K562 (cell line): Measurements from ENCODE around the gene EMX1. TPM values are rescaled to one million over a fixed set of nuclear protein-coding genes. Genes with fewer than 3 reads are reported as not detected.

ENCODE experiments used
- ATAC-seq: fragments of 200-7000 bp; cut with Tn5 transposase; 3 replicates; pipeline ENCODE4 v1.9.1; 2020; ENCODE audit warnings: moderate library complexity
- BruUV-seq: library from RNA; stranded (reverse); fragments of 400-500 nt; replicated peaks from 2 replicates; lab custom pipeline; 2021; lab: Mats Ljungman, UMichigan
- CTCF ChIA-PET: fragments of 300-600 bp; formaldehyde crosslinking; extraction: SDS; loops from one replicate; lab custom pipeline; 2021; ENCODE audit warnings: low intra/inter-chr PET ratio; lab: Yijun Ruan, JAX
- POLR2A ChIA-PET: fragments of 300-600, 350-650 bp; sonication (Branson Sonifier 250); formaldehyde crosslinking; extraction: SDS; loops from one replicate; lab custom pipeline; 2021; ENCODE audit warnings: antibody characterized with exemption, inconsistent platforms; lab: Yijun Ruan, JAX
- DNase-seq, 4 experiments: peaks; one replicate each; pipeline versions ENCODE4 v3.0.0 to v3.0.0-alpha.2; 2011 to 2018; ENCODE audit warnings: low spot score in 3 of 4, mixed read lengths in 3 of 4; ENCODE audit errors: extremely low read depth in 1 of 4
- FAIRE-seq: peaks from 2 replicates; lab custom pipeline; 2011; peaks lifted over from hg19 to GRCh38; lab: Jason Lieb, UNC
- H2AFZ ChIP-seq: 2 replicates; pipeline ENCODE4 v1.6.0; 2011; ENCODE audit warnings: low read depth, low read length, control low read depth, inconsistent platforms
- H3K27ac ChIP-seq: fragments of 200-600 bp; 3 replicates; pipeline ENCODE4 v1.8.0; 2011; ENCODE audit warnings: low read depth, mild to moderate bottlenecking, control low read depth, inconsistent platforms, low read length, moderate library complexity, mixed read lengths; ENCODE audit errors: extremely low read depth
- H3K27me3 ChIP-seq, 2 experiments: fragments of 300-600 bp in 1 of 2; 2 replicates in 1 of 2; 3 replicates in 1 of 2; pipeline versions ENCODE4 v1.6.0 to v1.8.0; 2011; ENCODE audit warnings: inconsistent platforms in 2 of 2, low read length in 2 of 2, mild to moderate bottlenecking in 1 of 2, mixed read lengths in 1 of 2, moderate library complexity in 1 of 2; ENCODE audit not compliant: control insufficient read depth in 2 of 2, insufficient read depth in 2 of 2
- H3K36me3 ChIP-seq: fragments of 300-600 bp; 3 replicates; pipeline ENCODE4 v1.8.0; 2011; ENCODE audit warnings: mild to moderate bottlenecking, low read length, inconsistent platforms; ENCODE audit not compliant: control insufficient read depth, insufficient read depth
- H3K4me1 ChIP-seq, 2 experiments: fragments of 200-600 bp in 1 of 2; replicated peaks in 1 of 2; 2 replicates in 1 of 2; 3 replicates in 1 of 2; pipeline versions ENCODE4 v1.5.1 to v1.8.0; 2011; ENCODE audit warnings: inconsistent platforms in 2 of 2, low read length in 2 of 2, mild to moderate bottlenecking in 1 of 2, mixed read lengths in 1 of 2, moderate library complexity in 1 of 2; ENCODE audit not compliant: control insufficient read depth in 2 of 2, insufficient read depth in 2 of 2
- H3K4me2 ChIP-seq: 2 replicates; pipeline ENCODE4 v1.6.1; 2011; ENCODE audit warnings: low read length, control low read depth, inconsistent platforms, mixed read lengths; ENCODE audit not compliant: insufficient read depth
- H3K4me3 ChIP-seq: fragments of 200-600 bp; sonication (generic), shearing (Covaris generic); 2 replicates; pipeline ENCODE4 v1.5.1; 2016; ENCODE audit warnings: control low read depth, inconsistent platforms
- H3K79me2 ChIP-seq: fragments of 200-600 bp; 3 replicates; pipeline ENCODE4 v1.8.0; 2011; ENCODE audit warnings: low read length, inconsistent platforms; ENCODE audit not compliant: control insufficient read depth, insufficient read depth
- H3K9ac ChIP-seq, 2 experiments: 2 replicates each; pipeline versions ENCODE4 v1.6.0 to v1.6.1; 2011; ENCODE audit warnings: low read depth in 2 of 2, low read length in 2 of 2, control low read depth in 1 of 2, inconsistent platforms in 1 of 2, mild to moderate bottlenecking in 1 of 2, mixed read lengths in 1 of 2; ENCODE audit not compliant: insufficient read depth in 1 of 2
- H3K9me1 ChIP-seq: one replicate; pipeline ENCODE4 v1.6.0; 2011; ENCODE audit warnings: inconsistent platforms, mild to moderate bottlenecking, low read length, moderate library complexity; ENCODE audit not compliant: control insufficient read depth, insufficient read depth
- H3K9me3 ChIP-seq: replicated peaks from 2 replicates; pipeline ENCODE4 v1.5.1; 2011; ENCODE audit warnings: low read depth, low read length, inconsistent platforms; ENCODE audit not compliant: control insufficient read depth, insufficient read depth
- H4K20me1 ChIP-seq: replicated peaks from 2 replicates; pipeline ENCODE4 v1.6.1; 2011; ENCODE audit warnings: low read length, inconsistent platforms, mixed read lengths; ENCODE audit not compliant: control insufficient read depth, insufficient read depth
- ATF4 ChIP-seq: fragments of 450-650 bp; formaldehyde crosslinking; IDR thresholded peaks from 2 replicates; pipeline ENCODE4 v1.4.0; 2022; ENCODE audit warnings: mild to moderate bottlenecking, moderate library complexity
- CBFA2T3 ChIP-seq: fragments of 450-650 bp; IDR thresholded peaks from 2 replicates; pipeline ENCODE4 v1.6.1; 2017
- DLX4 ChIP-seq: fragments of 250-450 bp; sonication (Bioruptor Pico); IDR thresholded peaks from 2 replicates; pipeline ENCODE4 v1.6.1; 2021; ENCODE audit warnings: mild to moderate bottlenecking
- KLF1 ChIP-seq: fragments of 450-650 bp; IDR thresholded peaks from 2 replicates; pipeline ENCODE4 v1.6.1; 2016; ENCODE audit warnings: missing genetic modification characterization, missing compliant biosample characterization
- NELFE ChIP-seq: IDR thresholded peaks from 2 replicates; pipeline ENCODE4 v1.6.1; 2011; ENCODE audit warnings: mild to moderate bottlenecking; ENCODE audit not compliant: insufficient read depth, insufficient read length
- TCF3 ChIP-seq: sonication (generic); formaldehyde crosslinking; IDR thresholded peaks from 2 replicates; pipeline ENCODE4 v1.4.0; 2020; ENCODE audit warnings: mild to moderate bottlenecking, missing genetic modification reagents
- TEAD4 ChIP-seq, 2 experiments: sonication (generic) in 1 of 2; formaldehyde crosslinking in 1 of 2; IDR thresholded peaks; 2 replicates each; pipeline versions ENCODE4 v1.6.1 to v1.8.0; 2012 to 2022; ENCODE audit warnings: borderline replicate concordance in 1 of 2, inconsistent platforms in 1 of 2, low read length in 1 of 2, mild to moderate bottlenecking in 1 of 2, missing genetic modification reagents in 1 of 2
- WHSC1 ChIP-seq: IDR thresholded peaks from one replicate; pipeline ENCODE4 v1.6.1; 2012; ENCODE audit warnings: low read length, control low read depth, inconsistent platforms
- XRCC5 ChIP-seq: fragments of 200-400 bp; formaldehyde crosslinking; IDR thresholded peaks from 2 replicates; pipeline ENCODE4 v1.6.1; 2017; ENCODE audit warnings: low read depth, mild to moderate bottlenecking, low read length
- ZFP36 ChIP-seq: fragments of 150-350 bp; IDR thresholded peaks from 2 replicates; pipeline ENCODE4 v1.6.1; 2018; ENCODE audit warnings: low read length, low read depth; ENCODE audit not compliant: partially characterized antibody
- ZNF280B ChIP-seq: fragments of 250-450 bp; sonication (Bioruptor Pico); IDR thresholded peaks from 2 replicates; pipeline ENCODE4 v1.5.1; 2021; ENCODE audit warnings: mild to moderate bottlenecking
- ZNF384 ChIP-seq: IDR thresholded peaks from 2 replicates; pipeline ENCODE4 v1.6.1; 2012; ENCODE audit warnings: low read depth, low read length, improper control_type of control experiment
- ZNF436 ChIP-seq: fragments of 250-450, 450-650 bp; sonication (Bioruptor Pico); formaldehyde crosslinking; IDR thresholded peaks from 2 replicates; pipeline ENCODE4 v1.7.0; 2020; ENCODE audit warnings: mild to moderate bottlenecking
- WGBS: fragments of 100-300 bp; shearing (Covaris generic); methylation state at CpG from one replicate; pipeline ENCODE4 v1.1.6; 2016; ENCODE audit warnings: low coverage, mixed read lengths; ENCODE audit not compliant: insufficient coverage; ENCODE audit errors: missing lambda C conversion rate; 5-methylcytosine and 5-hydroxymethylcytosine counted together
- in situ Hi-C: fragments of 300-500 bp; cut with MboI; formaldehyde crosslinking; loops from 4 replicates; pipeline ENCODE4 v1.15.0; 2018; ENCODE audit warnings: inconsistent platforms, mixed read lengths
- intact Hi-C: fragments of 100-400 bp; cut with micrococcal nuclease; formaldehyde crosslinking; loops from 2 replicates; pipeline ENCODE4 v1.14.2; 2022
- polyA plus RNA-seq, 8 experiments: library from polyadenylated mRNA; depleted of rRNA in 4 of 8; stranded (reverse) in 5 of 8; unstranded in 3 of 8; fragments of >200 nt; fragmentation: Nextera tagmentation in 2 of 8; fragmentation: Illumina TruSeq in 1 of 8; extraction: Ambion mirVana in 2 of 8; extraction: Trizol in 1 of 8; gene quantifications; 2 replicates each; pipeline versions ENCODE4 v1.2.1 to v1.2.3, GENCODE V29; 2011 to 2014; ENCODE audit warnings: inconsistent platforms in 1 of 8, missing spikeins in 1 of 8
- total RNA-seq, 7 experiments: library from RNA; depleted of rRNA in 6 of 7; stranded (reverse); fragments of >200 nt in 6 of 7; fragmentation: Illumina TruSeq in 2 of 7; extraction: Trizol in 2 of 7; gene quantifications; 2 replicates each; pipeline versions ENCODE4 v1.2.1 to v1.2.3, GENCODE V29; 2011 to 2021; ENCODE audit warnings: low replicate concordance in 1 of 7
- TF ChIP-seq, protein P1 (sequence below): fragments of 250-450 bp; sonication (Bioruptor Pico); IDR thresholded peaks from 2 replicates; pipeline ENCODE4 v1.4.0; 2020; ENCODE audit warnings: borderline replicate concordance
- TF ChIP-seq, protein P2 (sequence below): sonication (generic); formaldehyde crosslinking; IDR thresholded peaks from 2 replicates; pipeline ENCODE4 v1.8.0; 2022; ENCODE audit warnings: mild to moderate bottlenecking, missing genetic modification reagents

Gene EMX1
- total and polyA plus RNA-seq, 9 of the 15 experiments (the other 6 are each of a cell fraction or from before 2014, with no cell fraction given) = 0.10 to 0.32 (median 0.21) TPM; not detected in 6

DNA sequence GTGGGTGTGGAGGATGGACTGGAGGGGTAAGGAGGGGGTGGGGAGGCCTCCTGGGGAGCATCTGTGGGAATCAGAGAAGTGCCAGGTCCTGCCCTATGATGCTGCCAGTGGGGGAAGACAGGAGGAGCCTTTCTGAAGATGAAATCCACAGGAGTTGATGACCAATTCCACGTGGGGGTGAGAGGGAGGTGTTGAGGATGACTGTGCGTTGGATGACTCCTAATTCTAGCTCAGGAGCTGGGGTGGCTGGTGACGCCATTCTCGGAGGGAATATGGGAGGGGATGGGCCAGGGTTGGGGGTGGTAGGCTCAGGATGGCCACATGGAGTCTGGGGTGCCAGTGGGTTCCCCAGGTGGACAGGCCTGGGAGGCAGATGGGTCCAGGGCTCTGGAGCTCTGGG lies 32.3 kb downstream of the EMX1 start:
- Histone ChIP-seq H3K9me1 (no peaks in the 10 kb centered on the region), H3K4me3 (no peak overlapping the region), H3K79me2 (no peaks in the 10 kb centered on the region), H3K27me3 (no peaks in the 10 kb centered on the region), H3K36me3 (no peaks in the 10 kb centered on the region), H3K4me1 (peaks cover 0 to 8% of the 10 kb centered on the region in 2 experiments; a peak in 2 of 5 replicates), H3K9ac (peak overlapping the region in 1 of 2 experiments; percentile 36; a peak in 1 of 4 replicates), H3K27ac (no peak overlapping the region), H4K20me1 (peaks cover 9% of the 10 kb centered on the region; the same call in 1 of the 2 replicates), H2AFZ (no peak overlapping the region), H3K4me2 (no peak overlapping the region), H3K9me3 (no peaks in the 10 kb centered on the region)
- intact Hi-C loops (no loop called here), in situ Hi-C loops (no loop called here)
- FAIRE-seq (no peak), DNase-seq (no peak), ATAC-seq (no peak)
- WGBS = 36% methylated on average over 4 of the region's 4 CpGs
- ChIA-PET POLR2A (interaction anchor here (0.6 kb wide), 1 partner anchor 263 kb away, joined by 3 read pairs; no protein-coding TSS in a partner anchor), CTCF (no interaction called here)
- TF ChIP-seq DLX4 (CRISPR knock-in tag) = no peak
- TF ChIP-seq TEAD4 (IDR thresholded peaks at IDR 0.05; ENCODE audit: low read length) = no peak
- no peak for TF ChIP-seq TEAD4 (CRISPR knock-in tag; IDR thresholded peaks at IDR 0.05; ENCODE audit: borderline replicate concordance)
- TF ChIP-seq ZFP36 = no peak
- TF ChIP-seq ZNF280B (CRISPR knock-in tag) = no peak
- TF ChIP-seq XRCC5 = no peak
- TF ChIP-seq ATF4 (CRISPR knock-in tag) = no peak
- TF ChIP-seq CBFA2T3 = no peak
- no peak for TF ChIP-seq ZNF384
- no peak for TF ChIP-seq KLF1
- TF ChIP-seq, protein P1, sequence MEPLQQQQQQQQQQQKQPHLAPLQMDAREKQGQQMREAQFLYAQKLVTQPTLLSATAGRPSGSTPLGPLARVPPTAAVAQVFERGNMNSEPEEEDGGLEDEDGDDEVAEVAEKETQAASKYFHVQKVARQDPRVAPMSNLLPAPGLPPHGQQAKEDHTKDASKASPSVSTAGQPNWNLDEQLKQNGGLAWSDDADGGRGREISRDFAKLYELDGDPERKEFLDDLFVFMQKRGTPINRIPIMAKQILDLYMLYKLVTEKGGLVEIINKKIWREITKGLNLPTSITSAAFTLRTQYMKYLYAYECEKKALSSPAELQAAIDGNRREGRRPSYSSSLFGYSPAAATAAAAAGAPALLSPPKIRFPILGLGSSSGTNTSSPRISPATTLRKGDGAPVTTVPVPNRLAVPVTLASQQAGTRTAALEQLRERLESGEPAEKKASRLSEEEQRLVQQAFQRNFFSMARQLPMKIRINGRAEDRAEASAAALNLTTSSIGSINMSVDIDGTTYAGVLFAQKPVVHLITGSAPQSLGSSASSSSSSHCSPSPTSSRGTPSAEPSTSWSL (CRISPR knock-in tag) = no peak
- no peak for TF ChIP-seq NELFE
- no peak for TF ChIP-seq TCF3 (CRISPR knock-in tag)
- TF ChIP-seq, protein P2, sequence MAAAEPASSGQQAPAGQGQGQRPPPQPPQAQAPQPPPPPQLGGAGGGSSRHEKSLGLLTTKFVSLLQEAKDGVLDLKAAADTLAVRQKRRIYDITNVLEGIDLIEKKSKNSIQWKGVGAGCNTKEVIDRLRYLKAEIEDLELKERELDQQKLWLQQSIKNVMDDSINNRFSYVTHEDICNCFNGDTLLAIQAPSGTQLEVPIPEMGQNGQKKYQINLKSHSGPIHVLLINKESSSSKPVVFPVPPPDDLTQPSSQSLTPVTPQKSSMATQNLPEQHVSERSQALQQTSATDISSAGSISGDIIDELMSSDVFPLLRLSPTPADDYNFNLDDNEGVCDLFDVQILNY (CRISPR knock-in tag) = no peak
- TF ChIP-seq ZNF436 (CRISPR knock-in tag) = no peak
- no peak for TF ChIP-seq WHSC1
- BruUV-seq = no TSS peak
